Measurements from ENCODE around the gene TJP3. TPM values are rescaled to one million over a fixed set of nuclear protein-coding genes. Genes with fewer than 3 reads are reported as not detected.

Gene TJP3
- total and polyA plus RNA-seq, 2 experiments from 2014 or later = 18.2 to 23.9 TPM

DNA sequence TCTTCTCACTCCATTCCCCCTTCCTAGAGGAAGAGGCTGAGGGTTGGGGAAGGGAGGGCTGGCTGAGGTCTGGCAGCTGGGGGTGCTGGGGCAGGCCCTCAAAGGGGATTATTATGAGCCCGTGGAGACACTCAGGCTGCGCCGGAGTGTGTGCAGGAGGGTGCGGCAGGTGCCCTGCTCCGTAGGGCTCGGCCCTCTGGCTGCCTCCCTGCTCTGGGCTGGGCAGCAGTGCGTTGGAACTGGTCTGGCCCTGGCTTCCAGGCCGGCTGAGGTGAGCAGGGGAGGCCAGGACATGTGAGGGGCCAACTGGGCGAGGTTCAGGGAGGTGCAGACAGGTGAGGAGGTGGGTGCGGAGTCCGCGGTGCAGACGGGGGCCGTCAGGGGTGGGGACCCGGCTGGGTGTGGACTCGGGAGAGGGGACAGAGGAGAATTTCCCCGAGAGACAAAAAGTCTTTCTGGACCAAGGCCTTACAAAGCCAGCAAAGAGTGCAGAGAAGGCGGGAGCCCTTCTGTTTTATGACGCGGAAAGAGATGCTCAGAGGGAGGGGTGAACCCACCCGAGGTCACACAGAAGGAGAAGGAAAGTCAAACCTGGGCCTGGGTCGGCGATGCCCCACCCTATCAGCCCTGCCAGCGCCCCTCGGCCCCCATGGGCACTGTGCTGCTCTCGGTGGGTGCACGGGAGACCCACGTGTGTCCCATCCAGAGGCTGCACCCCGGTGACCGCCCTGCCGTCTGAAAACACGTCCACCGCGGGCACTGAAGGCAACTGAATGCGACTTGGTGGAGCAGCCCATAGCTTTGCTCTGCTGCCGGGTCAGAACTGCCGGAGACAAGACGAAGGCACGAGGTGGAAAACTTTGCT lies 38.9 kb upstream of the TJP3 start:
- Histone ChIP-seq H4K20me1 (replicated peaks; ENCODE audit: insufficient read depth) (peaks cover 3% of the 10 kb centered on the region; the same call in 1 of the 2 replicates), H3F3A (replicated peaks; ENCODE audit: low read depth) (no peaks in the 10 kb centered on the region), H3K4me3 (no peak overlapping the region), H3K4me1 (ENCODE audit: insufficient read depth) (peaks cover 6% of the 10 kb centered on the region; the same call in 1 of the 2 replicates), H3K27ac (ENCODE audit: low read depth) (0 out of 2 replicates have a peak overlapping the region, but pooled peaks have one; percentile 66), H3K27me3 (ENCODE audit: insufficient read depth) (no peaks in the 10 kb centered on the region), H3K79me2 (replicated peaks; ENCODE audit: insufficient read depth) (0 out of 2 replicates have a peak, but pooled peaks cover 4% of the 10 kb centered on the region), H3K36me3 (ENCODE audit: insufficient read depth) (no peaks in the 10 kb centered on the region), H3K9me2 (ENCODE audit: insufficient read depth) (no peaks in the 10 kb centered on the region), H2AFZ (no peak overlapping the region), H3K4me2 (no peak overlapping the region)
- H3K27me3 Mint-ChIP-seq (ENCODE audit: insufficient read depth, low read depth, poor library complexity) = peaks cover 9% of the 10 kb centered on the region
- peaks cover 4% of the 10 kb centered on the region; the same call in 1 of the 3 replicates for H3K36me3 Mint-ChIP-seq (ENCODE audit: low read depth)
- no peak for DNase-seq (ENCODE audit: low spot score)
- H3K27ac Mint-ChIP-seq = no peak overlapping the region
- no peak overlapping the region for H3K4me3 Mint-ChIP-seq
- H3K9me3 Mint-ChIP-seq = no peaks in the 10 kb centered on the region
- H3K4me1 Mint-ChIP-seq = peaks cover 22% of the 10 kb centered on the region
- TF ChIP-seq, protein P1, sequence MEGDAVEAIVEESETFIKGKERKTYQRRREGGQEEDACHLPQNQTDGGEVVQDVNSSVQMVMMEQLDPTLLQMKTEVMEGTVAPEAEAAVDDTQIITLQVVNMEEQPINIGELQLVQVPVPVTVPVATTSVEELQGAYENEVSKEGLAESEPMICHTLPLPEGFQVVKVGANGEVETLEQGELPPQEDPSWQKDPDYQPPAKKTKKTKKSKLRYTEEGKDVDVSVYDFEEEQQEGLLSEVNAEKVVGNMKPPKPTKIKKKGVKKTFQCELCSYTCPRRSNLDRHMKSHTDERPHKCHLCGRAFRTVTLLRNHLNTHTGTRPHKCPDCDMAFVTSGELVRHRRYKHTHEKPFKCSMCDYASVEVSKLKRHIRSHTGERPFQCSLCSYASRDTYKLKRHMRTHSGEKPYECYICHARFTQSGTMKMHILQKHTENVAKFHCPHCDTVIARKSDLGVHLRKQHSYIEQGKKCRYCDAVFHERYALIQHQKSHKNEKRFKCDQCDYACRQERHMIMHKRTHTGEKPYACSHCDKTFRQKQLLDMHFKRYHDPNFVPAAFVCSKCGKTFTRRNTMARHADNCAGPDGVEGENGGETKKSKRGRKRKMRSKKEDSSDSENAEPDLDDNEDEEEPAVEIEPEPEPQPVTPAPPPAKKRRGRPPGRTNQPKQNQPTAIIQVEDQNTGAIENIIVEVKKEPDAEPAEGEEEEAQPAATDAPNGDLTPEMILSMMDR (conservative IDR thresholded peaks at IDR 0.05; ENCODE audit: low read depth in 2 of 2) = no peak
- no peak for TF ChIP-seq JUNB (IDR thresholded peaks at IDR 0.05; ENCODE audit: unreplicated experiment)
- no peak for TF ChIP-seq CREB1 (CRISPR knock-in tag; IDR thresholded peaks at IDR 0.05; ENCODE audit: low read depth)
- TF ChIP-seq, protein P2, sequence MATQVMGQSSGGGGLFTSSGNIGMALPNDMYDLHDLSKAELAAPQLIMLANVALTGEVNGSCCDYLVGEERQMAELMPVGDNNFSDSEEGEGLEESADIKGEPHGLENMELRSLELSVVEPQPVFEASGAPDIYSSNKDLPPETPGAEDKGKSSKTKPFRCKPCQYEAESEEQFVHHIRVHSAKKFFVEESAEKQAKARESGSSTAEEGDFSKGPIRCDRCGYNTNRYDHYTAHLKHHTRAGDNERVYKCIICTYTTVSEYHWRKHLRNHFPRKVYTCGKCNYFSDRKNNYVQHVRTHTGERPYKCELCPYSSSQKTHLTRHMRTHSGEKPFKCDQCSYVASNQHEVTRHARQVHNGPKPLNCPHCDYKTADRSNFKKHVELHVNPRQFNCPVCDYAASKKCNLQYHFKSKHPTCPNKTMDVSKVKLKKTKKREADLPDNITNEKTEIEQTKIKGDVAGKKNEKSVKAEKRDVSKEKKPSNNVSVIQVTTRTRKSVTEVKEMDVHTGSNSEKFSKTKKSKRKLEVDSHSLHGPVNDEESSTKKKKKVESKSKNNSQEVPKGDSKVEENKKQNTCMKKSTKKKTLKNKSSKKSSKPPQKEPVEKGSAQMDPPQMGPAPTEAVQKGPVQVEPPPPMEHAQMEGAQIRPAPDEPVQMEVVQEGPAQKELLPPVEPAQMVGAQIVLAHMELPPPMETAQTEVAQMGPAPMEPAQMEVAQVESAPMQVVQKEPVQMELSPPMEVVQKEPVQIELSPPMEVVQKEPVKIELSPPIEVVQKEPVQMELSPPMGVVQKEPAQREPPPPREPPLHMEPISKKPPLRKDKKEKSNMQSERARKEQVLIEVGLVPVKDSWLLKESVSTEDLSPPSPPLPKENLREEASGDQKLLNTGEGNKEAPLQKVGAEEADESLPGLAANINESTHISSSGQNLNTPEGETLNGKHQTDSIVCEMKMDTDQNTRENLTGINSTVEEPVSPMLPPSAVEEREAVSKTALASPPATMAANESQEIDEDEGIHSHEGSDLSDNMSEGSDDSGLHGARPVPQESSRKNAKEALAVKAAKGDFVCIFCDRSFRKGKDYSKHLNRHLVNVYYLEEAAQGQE (IDR thresholded peaks at IDR 0.05; ENCODE audit: unreplicated experiment) = no peak
- no peak for ATAC-seq

DNA sequence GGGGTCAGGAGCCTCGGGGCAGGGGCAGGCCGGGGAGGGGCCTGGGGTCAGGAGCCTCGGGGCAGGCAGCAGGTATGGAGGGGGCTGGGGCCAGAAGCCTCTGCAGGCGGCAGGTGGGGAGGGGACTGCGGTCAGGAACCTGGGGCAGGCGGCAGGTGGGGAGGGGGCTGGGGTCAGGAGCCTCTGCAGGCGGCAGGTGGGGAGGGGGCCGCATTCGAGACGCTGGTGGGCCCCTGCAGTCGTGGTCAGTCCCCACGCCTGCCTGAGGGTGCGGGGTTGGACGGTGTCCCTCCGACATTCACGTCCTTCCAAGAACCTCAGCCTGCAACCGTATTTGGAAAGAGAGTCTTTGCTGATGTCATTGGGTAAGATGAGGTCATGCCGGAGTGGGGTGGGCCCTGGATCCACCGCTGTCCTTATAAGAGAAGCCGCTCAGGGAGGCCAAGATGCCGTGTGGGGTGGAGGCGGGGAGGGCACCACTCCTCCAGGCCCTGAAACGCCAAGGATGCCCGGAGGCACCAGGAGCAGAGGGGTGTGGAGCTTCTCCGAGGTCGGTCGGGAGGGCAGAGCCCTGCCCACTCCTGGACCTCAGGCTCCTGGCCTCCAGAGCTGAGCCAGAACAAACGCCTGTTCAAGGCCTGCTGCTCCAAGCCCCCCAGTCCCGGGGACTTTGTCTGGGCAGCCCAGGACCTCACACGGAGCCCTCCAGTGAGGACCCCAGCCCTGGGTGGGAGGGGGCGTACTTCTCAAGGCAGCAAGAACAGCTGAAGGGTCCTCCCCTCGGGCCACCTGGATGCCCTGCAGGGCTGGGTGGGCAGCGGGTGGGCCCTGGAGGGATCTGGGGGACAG lies 38.0 kb upstream of the TJP3 start:
- Histone ChIP-seq H3K9me2 (ENCODE audit: insufficient read depth) (no peaks in the 10 kb centered on the region), H3F3A (replicated peaks; ENCODE audit: low read depth) (no peaks in the 10 kb centered on the region), H3K36me3 (ENCODE audit: insufficient read depth) (no peaks in the 10 kb centered on the region), H3K27ac (ENCODE audit: low read depth) (0 out of 2 replicates have a peak overlapping the region, but pooled peaks have one; percentile 66), H4K20me1 (replicated peaks; ENCODE audit: insufficient read depth) (peaks cover 3% of the 10 kb centered on the region; the same call in 1 of the 2 replicates), H3K4me2 (no peak overlapping the region), H3K4me3 (no peak overlapping the region), H2AFZ (no peak overlapping the region), H3K4me1 (ENCODE audit: insufficient read depth) (peaks cover 6% of the 10 kb centered on the region; the same call in 1 of the 2 replicates), H3K79me2 (replicated peaks; ENCODE audit: insufficient read depth) (0 out of 2 replicates have a peak, but pooled peaks cover 6% of the 10 kb centered on the region), H3K27me3 (ENCODE audit: insufficient read depth) (no peaks in the 10 kb centered on the region)
- Mint-ChIP-seq H3K4me1 (peaks cover 22% of the 10 kb centered on the region), H3K27ac (peak overlapping the region; percentile 77; the same call in 1 of the 2 replicates), H3K4me3 (no peak overlapping the region), H3K36me3 (ENCODE audit: low read depth) (peaks cover 8% of the 10 kb centered on the region; the same call in 1 of the 3 replicates), H3K9me3 (no peaks in the 10 kb centered on the region), H3K27me3 (ENCODE audit: insufficient read depth, low read depth, poor library complexity) (peaks cover 9% of the 10 kb centered on the region)
- TF ChIP-seq CREB1 (CRISPR knock-in tag; IDR thresholded peaks at IDR 0.05; ENCODE audit: low read depth) (peak; percentile 49; the same call in 1 of the 2 replicates), JUNB (IDR thresholded peaks at IDR 0.05; ENCODE audit: unreplicated experiment) (no peak)
- DNase-seq (ENCODE audit: low spot score) (no peak), ATAC-seq (no peak)

Data from GM23338 (cell line).